Calu3 (cell line): ENCODE measurements around the gene ARHGAP22. TPM values are rescaled to one million over a fixed set of nuclear protein-coding genes. Genes with fewer than 3 reads are reported as not detected.

Source experiments
- BruUV-seq: library from RNA; stranded (reverse); fragments of 400-500 nt; replicated peaks from 2 replicates; lab custom pipeline; 2021; lab: Mats Ljungman, UMichigan
- CTCF ChIA-PET: fragments of 300-600 bp; sonication (Branson Sonifier 250); formaldehyde crosslinking; loops from one replicate; lab custom pipeline; 2022; ENCODE audit warnings: antibody characterized with exemption; lab: Charles Lee
- DNase-seq: peaks from one replicate; pipeline ENCODE4 v3.0.0; 2022
- H3K27ac Mint-ChIP-seq: one replicate; pipeline ENCODE4 v1.8.0; 2022; ENCODE audit warnings: mixed read lengths; ENCODE audit not compliant: unreplicated experiment
- H3K27me3 Mint-ChIP-seq: one replicate; pipeline ENCODE4 v1.8.0; 2022; ENCODE audit warnings: mixed read lengths; ENCODE audit not compliant: unreplicated experiment
- H3K36me3 Mint-ChIP-seq: one replicate; pipeline ENCODE4 v1.8.0; 2022; ENCODE audit warnings: mild to moderate bottlenecking, moderate library complexity, mixed read lengths; ENCODE audit not compliant: insufficient read depth, unreplicated experiment
- H3K4me1 Mint-ChIP-seq: one replicate; pipeline ENCODE4 v1.8.0; 2022; ENCODE audit warnings: mild to moderate bottlenecking, low read depth, mixed read lengths; ENCODE audit not compliant: unreplicated experiment
- H3K4me3 Mint-ChIP-seq: one replicate; pipeline ENCODE4 v1.8.0; 2022; ENCODE audit warnings: mild to moderate bottlenecking, low read depth, moderate library complexity, mixed read lengths; ENCODE audit not compliant: unreplicated experiment
- H3K9me3 Mint-ChIP-seq: one replicate; pipeline ENCODE4 v1.8.0; 2022; ENCODE audit warnings: low read depth, mixed read lengths; ENCODE audit not compliant: unreplicated experiment
- intact Hi-C: fragments of 100-400 bp; cut with micrococcal nuclease; formaldehyde crosslinking; loops from one replicate; pipeline ENCODE4 v1.10.0; 2022; ENCODE audit not compliant: unreplicated experiment
- total RNA-seq: library from RNA; stranded (reverse); gene quantifications from 2 replicates; pipeline ENCODE4 v1.2.3, GENCODE V29; 2022
- TF ChIP-seq, protein P1 (sequence below): fragments of 200-600 bp; IDR thresholded peaks from one replicate; pipeline ENCODE4 v1.8.0; 2022; ENCODE audit warnings: antibody characterized with exemption; ENCODE audit not compliant: unreplicated experiment

ARHGAP22 gene
- total RNA-seq, 1 experiment from 2014 or later = 1.0 TPM

- intact Hi-C loops = no loop called here
- H3K27me3 Mint-ChIP-seq = peaks cover 1% of the 10 kb centered on the region
- H3K36me3 Mint-ChIP-seq = no peaks in the 10 kb centered on the region
- CTCF ChIA-PET = no interaction called here
- TF ChIP-seq, protein P1, sequence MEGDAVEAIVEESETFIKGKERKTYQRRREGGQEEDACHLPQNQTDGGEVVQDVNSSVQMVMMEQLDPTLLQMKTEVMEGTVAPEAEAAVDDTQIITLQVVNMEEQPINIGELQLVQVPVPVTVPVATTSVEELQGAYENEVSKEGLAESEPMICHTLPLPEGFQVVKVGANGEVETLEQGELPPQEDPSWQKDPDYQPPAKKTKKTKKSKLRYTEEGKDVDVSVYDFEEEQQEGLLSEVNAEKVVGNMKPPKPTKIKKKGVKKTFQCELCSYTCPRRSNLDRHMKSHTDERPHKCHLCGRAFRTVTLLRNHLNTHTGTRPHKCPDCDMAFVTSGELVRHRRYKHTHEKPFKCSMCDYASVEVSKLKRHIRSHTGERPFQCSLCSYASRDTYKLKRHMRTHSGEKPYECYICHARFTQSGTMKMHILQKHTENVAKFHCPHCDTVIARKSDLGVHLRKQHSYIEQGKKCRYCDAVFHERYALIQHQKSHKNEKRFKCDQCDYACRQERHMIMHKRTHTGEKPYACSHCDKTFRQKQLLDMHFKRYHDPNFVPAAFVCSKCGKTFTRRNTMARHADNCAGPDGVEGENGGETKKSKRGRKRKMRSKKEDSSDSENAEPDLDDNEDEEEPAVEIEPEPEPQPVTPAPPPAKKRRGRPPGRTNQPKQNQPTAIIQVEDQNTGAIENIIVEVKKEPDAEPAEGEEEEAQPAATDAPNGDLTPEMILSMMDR = no peak
- H3K9me3 Mint-ChIP-seq = peaks cover 3% of the 10 kb centered on the region
- H3K4me1 Mint-ChIP-seq = no peaks in the 10 kb centered on the region
- H3K27ac Mint-ChIP-seq = no peak overlapping the region
- H3K4me3 Mint-ChIP-seq = no peak overlapping the region
- no peak for DNase-seq
- no TSS peak for BruUV-seq
Measured at GRCh38 chr10:48514255-48514654, 90.6 kb downstream of the ARHGAP22 start.

DNA sequence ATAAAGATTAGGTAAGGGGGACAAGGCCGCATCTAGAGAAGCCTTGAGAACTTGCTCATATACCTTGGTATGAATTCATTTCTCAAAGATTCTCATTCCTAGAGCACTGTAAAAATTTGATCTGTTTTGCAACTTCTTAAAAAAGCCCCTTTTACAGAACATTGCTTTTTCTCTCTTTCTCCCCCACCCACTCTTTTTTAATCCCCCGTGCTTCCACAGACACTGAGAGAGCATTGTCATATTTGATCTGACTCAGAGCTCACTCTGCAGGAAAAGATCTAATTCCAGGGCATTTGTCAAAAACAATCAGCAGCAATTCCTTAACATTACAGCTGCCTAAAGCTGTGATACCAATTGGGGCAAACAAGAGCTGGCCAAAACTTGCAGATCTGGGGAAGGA, 92.0 kb downstream of the ARHGAP22 start:
- peaks cover 3% of the 10 kb centered on the region for H3K9me3 Mint-ChIP-seq
- H3K36me3 Mint-ChIP-seq = no peaks in the 10 kb centered on the region
- TF ChIP-seq, protein P1 = no peak
- no peak overlapping the region for H3K27ac Mint-ChIP-seq
- BruUV-seq = no TSS peak
- no peak overlapping the region for H3K4me3 Mint-ChIP-seq
- intact Hi-C loops = no loop called here
- H3K27me3 Mint-ChIP-seq = no peaks in the 10 kb centered on the region
- DNase-seq = no peak
- no peaks in the 10 kb centered on the region for H3K4me1 Mint-ChIP-seq
- CTCF ChIA-PET = interaction anchor here (1.0 kb wide), 1 partner anchor 149 kb away, joined by 3 read pairs; no protein-coding TSS in a partner anchor

DNA sequence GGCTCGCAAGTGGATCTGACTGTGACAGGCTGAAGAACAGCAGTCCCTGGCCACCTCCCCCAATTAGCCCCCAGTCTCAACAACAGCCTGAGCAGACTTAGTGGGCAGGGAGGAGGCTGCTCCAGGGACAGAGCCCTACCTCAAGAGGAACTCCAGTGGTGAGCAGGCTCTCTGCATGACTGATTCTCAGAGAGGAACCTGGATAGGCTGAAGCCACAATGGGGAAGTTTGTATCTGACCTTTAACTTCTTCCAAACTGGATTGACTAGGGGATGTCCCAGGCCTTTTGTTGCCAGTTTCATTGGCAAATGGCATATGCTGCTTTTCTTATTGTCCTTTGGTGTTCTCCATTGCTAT, 93.0 kb downstream of the ARHGAP22 start:
- intact Hi-C loops = no loop called here
- Mint-ChIP-seq H3K36me3 (no peaks in the 10 kb centered on the region), H3K27me3 (no peaks in the 10 kb centered on the region), H3K9me3 (peaks cover 3% of the 10 kb centered on the region), H3K4me3 (no peak overlapping the region), H3K4me1 (no peaks in the 10 kb centered on the region), H3K27ac (no peak overlapping the region)
- no peak for DNase-seq
- CTCF ChIA-PET = no interaction called here
- TF ChIP-seq, protein P1 = no peak
- BruUV-seq = no TSS peak

GRCh38 chr10:48511066-48511874, 93.6 kb downstream of the ARHGAP22 start:
- TF ChIP-seq, protein P1 = no peak
- BruUV-seq = no TSS peak
- DNase-seq = no peak
- Mint-ChIP-seq H3K27me3 (no peaks in the 10 kb centered on the region), H3K9me3 (peaks cover 3% of the 10 kb centered on the region), H3K4me3 (no peak overlapping the region), H3K4me1 (no peaks in the 10 kb centered on the region), H3K27ac (no peak overlapping the region), H3K36me3 (no peaks in the 10 kb centered on the region)
- CTCF ChIA-PET = no interaction called here
- intact Hi-C loops = no loop called here
